ENCODE data around the gene SEZ6. TPM values are rescaled to one million over a fixed set of nuclear protein-coding genes. Genes with fewer than 3 reads are reported as not detected.
A peak's percentile ranks its signal among the peaks of the same experiment; 100 is the strongest.

SEZ6 gene
- total RNA-seq, 1 donor from 2014 or later, result 6.9 TPM

- no peak for DNase-seq (ENCODE audit: extremely low spot score, unreplicated experiment)
- Mint-ChIP-seq H3K4me1 (ENCODE audit: unreplicated experiment) (peaks cover 37% of the 10 kb centered on the region), H3K9me3 (no peaks in the 10 kb centered on the region), H3K36me3 (no peaks in the 10 kb centered on the region), H3K27ac (no peak overlapping the region), H3K27me3 (peaks cover 54% of the 10 kb centered on the region), H3K4me3 (no peak overlapping the region)
- no peak for TF ChIP-seq CTCF (conservative IDR thresholded peaks at IDR 0.05)
Observed at GRCh38 chr17:29049541-29050145, 43.8 kb upstream of the SEZ6 start.

GRCh38 chr17:29048440-29049368 is 42.9 kb upstream of the SEZ6 start:
- TF ChIP-seq CTCF (conservative IDR thresholded peaks at IDR 0.05), result no peak
- Mint-ChIP-seq H3K27me3 (peaks cover 56% of the 10 kb centered on the region), H3K4me1 (ENCODE audit: unreplicated experiment) (peaks cover 38% of the 10 kb centered on the region), H3K9me3 (no peaks in the 10 kb centered on the region), H3K4me3 (peak overlapping the region; percentile 64), H3K36me3 (no peaks in the 10 kb centered on the region), H3K27ac (peak overlapping the region; percentile 37)
- peak; percentile 73 for DNase-seq (ENCODE audit: extremely low spot score, unreplicated experiment)

- Mint-ChIP-seq H3K27ac (no peak overlapping the region), H3K4me3 (no peak overlapping the region), H3K36me3 (no peaks in the 10 kb centered on the region), H3K27me3 (peaks cover 54% of the 10 kb centered on the region), H3K9me3 (no peaks in the 10 kb centered on the region), H3K4me1 (ENCODE audit: unreplicated experiment) (peaks cover 56% of the 10 kb centered on the region)
- no peak for DNase-seq (ENCODE audit: extremely low spot score, unreplicated experiment)
- no peak for TF ChIP-seq CTCF (conservative IDR thresholded peaks at IDR 0.05)
Observed at GRCh38 chr17:29046473-29046839, 40.6 kb upstream of the SEZ6 start.

GRCh38 chr17:29045734-29046472 is 40.1 kb upstream of the SEZ6 start:
- peaks cover 50% of the 10 kb centered on the region for H3K27me3 Mint-ChIP-seq
- H3K27ac Mint-ChIP-seq, result no peak overlapping the region
- no peaks in the 10 kb centered on the region for H3K9me3 Mint-ChIP-seq
- H3K4me1 Mint-ChIP-seq (ENCODE audit: unreplicated experiment), result peaks cover 56% of the 10 kb centered on the region
- H3K36me3 Mint-ChIP-seq, result no peaks in the 10 kb centered on the region
- DNase-seq (ENCODE audit: extremely low spot score, unreplicated experiment), result no peak
- peak overlapping the region; percentile 37 for H3K4me3 Mint-ChIP-seq
- no peak for TF ChIP-seq CTCF (conservative IDR thresholded peaks at IDR 0.05)

- no peak overlapping the region for H3K27ac Mint-ChIP-seq
- no peak for TF ChIP-seq CTCF (conservative IDR thresholded peaks at IDR 0.05)
- H3K27me3 Mint-ChIP-seq, result peaks cover 50% of the 10 kb centered on the region
- H3K9me3 Mint-ChIP-seq, result no peaks in the 10 kb centered on the region
- DNase-seq (ENCODE audit: extremely low spot score, unreplicated experiment), result no peak
- peaks cover 54% of the 10 kb centered on the region for H3K4me1 Mint-ChIP-seq (ENCODE audit: unreplicated experiment)
- H3K36me3 Mint-ChIP-seq, result no peaks in the 10 kb centered on the region
- no peak overlapping the region for H3K4me3 Mint-ChIP-seq
Observed at GRCh38 chr17:29045026-29045425, 39.2 kb upstream of the SEZ6 start.
